HL-60/S4 treated with retinoic acid at 250 ng/mL for 4 days and 3 days (cell line): ENCODE data around the gene GADL1.

Experiments
- in situ Hi-C: fragments of 300-500 bp; cut with MboI; formaldehyde crosslinking; loops from 2 replicates; pipeline ENCODE4 v1.7.0; 2022; ENCODE audit warnings: low sequenced_read_pairs

The GADL1 gene

GRCh38 chr3:30682434-30683155 is 211.9 kb downstream of the GADL1 start:
- in situ Hi-C loops: no loop called here

GRCh38 chr3:30681649-30682211 is 212.7 kb downstream of the GADL1 start:
- in situ Hi-C loops: no loop called here

- in situ Hi-C loops: no loop called here
Observed at GRCh38 chr3:30680789-30681648, 213.4 kb downstream of the GADL1 start.

- in situ Hi-C loops: no loop called here
Observed at GRCh38 chr3:30679045-30679444, 215.4 kb downstream of the GADL1 start.

- in situ Hi-C loops: no loop called here
Observed at GRCh38 chr3:30677347-30677685, 217.1 kb downstream of the GADL1 start.

- in situ Hi-C loops: no loop called here
Observed at GRCh38 chr3:30676424-30677346, 217.8 kb downstream of the GADL1 start.
